ENCODE measurements around the gene CCNT2. TPM values are rescaled to one million over a fixed set of nuclear protein-coding genes. Genes with fewer than 3 reads are reported as not detected.
A peak's percentile ranks its signal among the peaks of the same experiment; 100 is the strongest.

The CCNT2 gene
- 10 to 100 TPM; 43.5 to 76.0 TPM for total RNA-seq
- 10 to 100 TPM; 47.0 to 50.6 TPM for polyA plus RNA-seq (ENCODE audit: insufficient read length in 2 of 2)
- long read RNA-seq, donor 1, full-length matches to known transcripts: 13 of 19 reads
- long read RNA-seq, donor 1, partial matches to known transcripts: 6 of 19 reads
- long read RNA-seq, donor 1, other reads (novel, unspliced or antisense): 0 of 19 reads
- long read RNA-seq, donor 2, full-length matches to known transcripts: 3 of 3 reads
- long read RNA-seq, donor 2, partial matches to known transcripts: 0 of 3 reads
- long read RNA-seq, donor 2, other reads (novel, unspliced or antisense): 0 of 3 reads
- long read RNA-seq, donor 3, full-length matches to known transcripts: 7 of 7 reads
- long read RNA-seq, donor 3, partial matches to known transcripts: 0 of 7 reads
- long read RNA-seq, donor 3, other reads (novel, unspliced or antisense): 0 of 7 reads
- long read RNA-seq, donor 4, full-length matches to known transcripts: 14 of 28 reads
- long read RNA-seq, donor 4, partial matches to known transcripts: 14 of 28 reads
- long read RNA-seq, donor 4, other reads (novel, unspliced or antisense): 0 of 28 reads

DNA sequence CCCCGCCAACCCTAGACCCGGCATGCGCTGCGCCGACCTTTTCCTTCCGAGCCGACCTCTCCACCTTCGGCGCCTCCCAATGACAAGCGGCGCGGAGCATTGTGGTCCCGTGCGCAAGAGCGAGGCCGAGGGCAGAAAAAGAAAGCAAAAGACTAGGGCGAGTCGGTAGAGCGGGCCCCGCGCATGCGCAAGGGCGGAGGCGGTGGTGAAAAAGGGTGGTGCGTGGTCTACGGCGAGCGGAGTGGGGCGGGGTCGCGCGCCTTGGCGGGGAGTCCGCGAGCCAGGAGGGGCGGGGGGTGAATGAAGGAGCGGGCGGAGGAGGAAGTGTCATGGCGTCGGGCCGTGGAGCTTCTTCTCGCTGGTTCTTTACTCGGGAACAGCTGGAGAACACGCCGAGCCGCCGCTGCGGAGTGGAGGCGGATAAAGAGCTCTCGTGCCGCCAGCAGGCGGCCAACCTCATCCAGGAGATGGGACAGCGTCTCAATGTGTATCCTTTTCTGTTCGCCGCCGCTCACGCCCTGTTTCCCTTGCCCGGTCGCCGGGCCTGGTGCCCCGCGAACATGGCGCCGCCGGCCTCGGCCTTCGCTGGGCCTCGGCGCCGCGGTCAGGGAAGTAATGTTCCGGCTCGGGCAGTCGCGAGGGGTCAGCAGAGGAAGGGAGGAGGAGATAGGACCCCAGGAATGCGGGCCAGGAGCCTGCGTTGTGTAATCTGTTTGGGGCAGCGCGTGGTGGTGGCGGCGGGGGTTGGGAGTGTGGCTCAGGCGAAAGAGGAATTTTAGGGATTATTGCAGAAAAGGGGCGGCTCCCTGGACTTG is at the start of gene CCNT2:
CCNT2 (plus strand) TSS at position 297 of the 815 bp plus-strand sequence; CDS start at position 330, 33 bp downstream.
- peak; percentile 96 to 100 (median 98) for DNase-seq (ENCODE audit: low read depth in 4 of 6, low spot score in 6 of 6)
- Histone ChIP-seq H3K27ac (ENCODE audit: low read depth, low read length) (peak within 1 kb of the TSS; percentile 98), H3K9me3 (ENCODE audit: control insufficient read depth, insufficient read depth, low read length) (no peaks in the 10 kb centered on the region), H3K4me1 (ENCODE audit: control insufficient read depth, insufficient read depth, low read length) (peaks cover 9% of the 10 kb centered on the region), H3K36me3 (ENCODE audit: control insufficient read depth, insufficient read depth, low read length) (no peaks in the 10 kb centered on the region), H3K27me3 (ENCODE audit: control insufficient read depth, insufficient read depth, low read length) (no peaks in the 10 kb centered on the region), H3K4me3 (ENCODE audit: low read depth, low read length) (peak within 1 kb of the TSS; percentile 89)
- under 1% methylated on average over 82 of the region's 83 CpGs for whole genome bisulfite sequencing (ENCODE audit: insufficient coverage)

DNA sequence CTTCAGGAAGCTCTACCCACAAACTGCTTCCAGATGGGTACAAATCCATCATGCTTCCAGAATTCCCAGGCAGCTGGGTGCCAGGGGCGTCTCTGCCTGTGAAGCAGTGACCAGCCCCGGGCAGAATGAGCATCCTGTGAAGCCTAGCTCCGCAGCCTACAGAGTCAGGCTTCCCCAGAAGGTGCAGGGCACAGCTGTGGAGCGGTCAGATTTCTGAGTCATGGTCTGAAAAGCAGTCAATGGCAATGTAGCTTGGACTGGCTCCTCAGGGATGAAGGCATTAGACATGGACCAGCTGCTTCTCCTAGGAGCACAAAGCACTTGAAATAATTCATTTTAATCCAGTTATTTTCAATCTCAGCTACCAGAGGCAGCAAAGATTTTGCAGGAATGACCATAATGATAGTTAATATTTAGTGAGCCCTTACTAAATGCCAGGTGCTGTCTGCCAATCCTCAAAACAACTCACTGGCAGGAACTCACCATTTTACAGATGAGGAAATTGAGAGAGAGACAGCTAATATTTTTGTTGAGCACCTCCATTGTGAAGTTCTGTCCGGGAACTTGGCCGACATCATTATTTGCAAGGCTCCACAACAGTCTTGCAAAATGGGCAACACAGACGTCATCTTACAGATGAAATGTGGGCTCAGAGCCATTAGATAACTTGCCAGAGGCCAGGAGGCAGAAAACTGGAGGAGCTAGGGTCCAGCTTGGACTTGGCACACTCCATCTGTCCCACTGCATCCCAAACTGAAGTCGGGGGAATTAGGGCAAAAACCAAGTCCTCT is 48.5 kb upstream of the CCNT2 start:
- Histone ChIP-seq H3K4me3 (ENCODE audit: low read depth, low read length) (no peak overlapping the region), H3K27ac (ENCODE audit: low read depth, low read length) (no peak overlapping the region), H3K36me3 (ENCODE audit: control insufficient read depth, insufficient read depth, low read length) (no peaks in the 10 kb centered on the region), H3K9me3 (ENCODE audit: control insufficient read depth, insufficient read depth, low read length) (no peaks in the 10 kb centered on the region), H3K27me3 (ENCODE audit: control insufficient read depth, insufficient read depth, low read length) (no peaks in the 10 kb centered on the region), H3K4me1 (ENCODE audit: control insufficient read depth, insufficient read depth, low read length) (no peaks in the 10 kb centered on the region)
- DNase-seq (ENCODE audit: low read depth in 4 of 6, low spot score in 6 of 6): peak in 2 of 6 donors; percentile 10
- 80% methylated on average over 8 of the region's 8 CpGs for WGBS (ENCODE audit: insufficient coverage)

DNA sequence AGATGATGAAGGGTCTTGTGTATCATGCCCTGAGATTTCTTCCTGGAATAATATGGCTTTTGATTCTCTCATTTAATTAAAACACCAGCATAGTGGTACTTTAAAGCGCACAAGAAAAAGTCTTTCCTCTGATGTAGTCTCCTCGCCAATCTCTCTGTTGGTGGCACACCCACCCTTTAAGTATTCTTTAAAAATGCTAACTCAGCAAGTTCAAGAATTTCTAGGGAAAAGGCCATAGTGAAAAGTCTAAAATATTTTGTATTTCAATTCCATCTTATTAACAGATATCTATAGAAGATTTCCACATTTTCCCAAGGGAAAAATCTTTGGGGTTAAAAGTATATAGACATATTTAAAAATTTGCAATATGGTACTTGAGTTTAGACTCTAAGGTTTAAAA is 45.5 kb upstream of the CCNT2 start:
- Histone ChIP-seq H3K27ac (ENCODE audit: low read depth, low read length) (no peak overlapping the region), H3K36me3 (ENCODE audit: control insufficient read depth, insufficient read depth, low read length) (no peaks in the 10 kb centered on the region), H3K27me3 (ENCODE audit: control insufficient read depth, insufficient read depth, low read length) (no peaks in the 10 kb centered on the region), H3K9me3 (ENCODE audit: control insufficient read depth, insufficient read depth, low read length) (no peaks in the 10 kb centered on the region), H3K4me3 (ENCODE audit: low read depth, low read length) (no peak overlapping the region), H3K4me1 (ENCODE audit: control insufficient read depth, insufficient read depth, low read length) (no peaks in the 10 kb centered on the region)
- no peak for DNase-seq (ENCODE audit: low read depth in 4 of 6, low spot score in 6 of 6)
- WGBS (ENCODE audit: insufficient coverage): no CpG with 5 or more reads among the region's 2 CpGs

DNA sequence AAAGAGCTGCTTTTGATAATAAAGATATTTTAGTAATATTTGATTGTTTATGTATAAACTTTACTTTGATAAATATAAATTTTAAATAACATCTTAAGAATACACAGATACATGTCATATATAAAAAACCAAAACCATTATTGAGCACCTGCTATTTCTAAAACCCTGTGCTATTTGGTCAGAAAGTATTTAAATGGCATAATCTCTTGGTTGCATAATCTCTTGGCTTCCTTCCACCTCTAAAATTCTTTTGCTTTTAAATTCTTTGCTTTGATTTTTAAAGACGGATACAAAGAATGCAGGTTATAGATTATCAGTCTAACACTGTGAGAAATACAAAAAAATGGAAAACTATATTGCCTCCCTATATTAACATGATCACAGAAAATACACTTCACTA is 43.3 kb upstream of the CCNT2 start:
- Histone ChIP-seq H3K9me3 (ENCODE audit: control insufficient read depth, insufficient read depth, low read length) (no peaks in the 10 kb centered on the region), H3K4me3 (ENCODE audit: low read depth, low read length) (no peak overlapping the region), H3K27me3 (ENCODE audit: control insufficient read depth, insufficient read depth, low read length) (no peaks in the 10 kb centered on the region), H3K36me3 (ENCODE audit: control insufficient read depth, insufficient read depth, low read length) (no peaks in the 10 kb centered on the region), H3K4me1 (ENCODE audit: control insufficient read depth, insufficient read depth, low read length) (no peaks in the 10 kb centered on the region), H3K27ac (ENCODE audit: low read depth, low read length) (no peak overlapping the region)
- DNase-seq (ENCODE audit: low read depth in 4 of 6, low spot score in 6 of 6): no peak
- no CpG with 5 or more reads among the region's 1 CpG for WGBS (ENCODE audit: insufficient coverage)

DNA sequence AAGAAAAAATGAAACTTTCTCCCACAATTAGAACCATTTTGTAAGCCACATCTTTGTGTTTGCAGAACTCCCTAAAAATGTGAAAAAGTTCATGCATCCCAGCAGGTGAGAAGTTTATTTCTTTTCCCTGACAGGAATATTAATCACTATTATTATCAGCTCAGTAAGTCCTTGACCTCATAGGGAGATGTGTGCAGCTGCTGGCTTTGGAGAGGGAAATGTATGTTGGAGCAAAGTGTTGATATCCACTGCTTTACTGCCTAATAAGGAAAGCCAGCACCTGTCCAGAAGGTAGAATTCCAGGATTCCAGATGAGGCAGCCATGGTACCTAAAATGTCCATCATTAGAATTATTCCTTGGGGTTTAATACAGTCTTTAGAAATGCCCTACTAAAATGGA is 35.8 kb upstream of the CCNT2 start:
- no peaks in the 10 kb centered on the region for H3K27me3 ChIP-seq (ENCODE audit: control insufficient read depth, insufficient read depth, low read length)

DNA sequence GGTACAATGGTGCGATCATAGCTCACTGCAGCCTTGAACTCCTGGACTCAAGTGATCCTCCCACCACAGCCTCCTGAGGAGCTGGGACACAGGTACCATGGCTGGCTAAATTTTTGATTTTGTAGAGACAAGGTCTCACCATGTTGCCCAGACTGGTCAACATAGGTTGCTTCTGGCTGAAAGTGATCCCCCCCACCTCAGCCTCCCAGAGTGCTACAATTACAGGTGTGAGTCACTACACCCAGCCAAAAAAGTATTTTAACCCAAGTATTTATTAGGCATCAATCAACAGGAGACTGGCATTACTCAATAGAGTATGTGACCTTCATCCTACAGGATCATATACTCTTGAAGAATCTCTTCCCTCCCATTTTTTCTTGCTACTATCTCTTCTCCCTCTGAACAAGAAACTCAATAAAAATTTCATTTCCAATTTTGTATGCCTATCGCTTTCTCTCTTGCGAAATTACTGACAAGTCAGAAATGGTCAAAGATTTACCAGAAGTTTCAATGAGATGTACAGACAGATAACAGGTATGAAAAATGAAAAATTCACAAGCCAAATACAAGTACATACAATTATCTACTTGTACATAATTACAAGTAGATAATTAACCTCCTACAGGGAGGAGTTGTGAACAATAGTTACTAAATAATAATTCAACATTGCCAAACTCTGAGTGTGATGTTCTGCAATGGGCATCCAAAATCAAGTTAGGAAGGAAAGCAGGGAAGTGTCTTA is 34.9 kb upstream of the CCNT2 start:
- Histone ChIP-seq H3K9me3 (ENCODE audit: control insufficient read depth, insufficient read depth, low read length) (no peaks in the 10 kb centered on the region), H3K4me3 (ENCODE audit: low read depth, low read length) (no peak overlapping the region), H3K27ac (ENCODE audit: low read depth, low read length) (no peak overlapping the region), H3K36me3 (ENCODE audit: control insufficient read depth, insufficient read depth, low read length) (no peaks in the 10 kb centered on the region), H3K27me3 (ENCODE audit: control insufficient read depth, insufficient read depth, low read length) (no peaks in the 10 kb centered on the region), H3K4me1 (ENCODE audit: control insufficient read depth, insufficient read depth, low read length) (no peaks in the 10 kb centered on the region)
- DNase-seq (ENCODE audit: low read depth in 4 of 6, low spot score in 6 of 6): no peak
- no CpG with 5 or more reads among the region's 3 CpGs for WGBS (ENCODE audit: insufficient coverage)

More for the DNA sequence above, 35.8 kb upstream of the CCNT2 start:
- H3K9me3 ChIP-seq (ENCODE audit: control insufficient read depth, insufficient read depth, low read length): no peaks in the 10 kb centered on the region
- no peak overlapping the region for H3K27ac ChIP-seq (ENCODE audit: low read depth, low read length)
- H3K36me3 ChIP-seq (ENCODE audit: control insufficient read depth, insufficient read depth, low read length): no peaks in the 10 kb centered on the region
- H3K4me1 ChIP-seq (ENCODE audit: control insufficient read depth, insufficient read depth, low read length): no peaks in the 10 kb centered on the region
- H3K4me3 ChIP-seq (ENCODE audit: low read depth, low read length): no peak overlapping the region
- DNase-seq (ENCODE audit: low read depth in 4 of 6, low spot score in 6 of 6): no peak

DNA sequence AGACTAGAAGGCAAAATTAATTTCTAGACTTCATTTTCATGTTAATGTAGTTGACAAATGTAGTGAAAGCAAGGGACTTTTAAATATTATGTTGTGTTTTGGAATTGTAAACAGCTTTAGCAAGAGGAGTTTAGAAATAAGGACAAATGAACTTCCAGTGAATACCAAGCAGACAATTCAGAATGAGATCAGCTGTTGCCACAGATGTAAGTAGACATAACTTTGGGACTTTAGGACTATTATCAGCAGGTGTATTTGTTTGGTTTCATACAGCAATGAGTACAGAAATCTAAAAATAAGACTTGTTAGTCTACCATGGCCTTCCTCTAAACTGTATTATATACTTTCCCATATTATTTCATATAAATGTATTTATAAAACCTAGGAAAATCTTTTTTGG is 34.2 kb upstream of the CCNT2 start:
- Histone ChIP-seq H3K4me1 (ENCODE audit: control insufficient read depth, insufficient read depth, low read length) (no peaks in the 10 kb centered on the region), H3K9me3 (ENCODE audit: control insufficient read depth, insufficient read depth, low read length) (no peaks in the 10 kb centered on the region), H3K4me3 (ENCODE audit: low read depth, low read length) (no peak overlapping the region), H3K36me3 (ENCODE audit: control insufficient read depth, insufficient read depth, low read length) (no peaks in the 10 kb centered on the region), H3K27me3 (ENCODE audit: control insufficient read depth, insufficient read depth, low read length) (no peaks in the 10 kb centered on the region), H3K27ac (ENCODE audit: low read depth, low read length) (no peak overlapping the region)
- DNase-seq (ENCODE audit: low read depth in 4 of 6, low spot score in 6 of 6): peak in 1 of 6 donors; percentile 9

DNA sequence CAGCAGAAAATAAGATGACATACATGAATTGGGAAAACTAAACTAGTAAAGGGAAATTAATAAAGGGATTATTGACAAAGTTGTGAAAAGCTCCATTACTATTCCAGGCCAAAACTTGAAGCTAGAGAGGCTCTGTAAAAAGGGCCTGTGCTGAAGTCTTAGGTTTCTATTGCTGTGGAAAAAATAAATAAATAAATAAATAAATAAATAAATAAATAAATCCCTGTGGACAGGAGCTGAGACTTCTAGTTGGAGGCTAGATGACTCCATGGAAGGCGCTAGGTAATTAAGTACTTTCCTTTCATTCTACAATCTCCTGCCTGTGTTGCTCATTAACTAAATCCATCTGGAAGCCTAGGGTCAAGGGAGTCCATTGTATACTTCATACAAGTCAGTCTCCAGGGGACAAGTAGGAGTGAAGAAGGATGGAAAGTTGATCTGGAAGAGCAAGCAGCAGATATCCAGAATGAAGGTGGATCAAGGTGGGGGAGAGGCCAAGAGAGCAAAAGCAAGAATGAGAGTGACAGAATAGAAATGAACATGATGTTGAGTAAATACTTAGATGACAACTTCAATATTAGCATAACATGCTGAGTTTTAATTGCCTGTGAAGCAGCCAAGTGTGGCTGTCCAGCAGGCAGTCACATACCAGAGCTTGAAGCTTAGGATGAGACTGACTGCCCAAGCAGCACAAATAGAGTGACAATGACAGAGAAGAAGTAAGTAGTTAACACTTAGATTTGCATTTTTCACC is 26.2 kb upstream of the CCNT2 start:
- Histone ChIP-seq H3K9me3 (ENCODE audit: control insufficient read depth, insufficient read depth, low read length) (no peaks in the 10 kb centered on the region), H3K36me3 (ENCODE audit: control insufficient read depth, insufficient read depth, low read length) (no peaks in the 10 kb centered on the region), H3K27me3 (ENCODE audit: control insufficient read depth, insufficient read depth, low read length) (no peaks in the 10 kb centered on the region), H3K4me1 (ENCODE audit: control insufficient read depth, insufficient read depth, low read length) (no peaks in the 10 kb centered on the region), H3K4me3 (ENCODE audit: low read depth, low read length) (no peak overlapping the region), H3K27ac (ENCODE audit: low read depth, low read length) (no peak overlapping the region)
- no peak for DNase-seq (ENCODE audit: low read depth in 4 of 6, low spot score in 6 of 6)
- no CpG with 5 or more reads among the region's 1 CpG for WGBS (ENCODE audit: insufficient coverage)

Data from spinal cord (tissue), 10 donors.